Heart right ventricle (tissue), 16 donors: ENCODE measurements around the gene IP6K3. TPM values are rescaled to one million over a fixed set of nuclear protein-coding genes. Genes with fewer than 3 reads are reported as not detected.

ENCODE experiments used
- ATAC-seq, 8 donors: fragments of 200-7000 bp; cut with Tn5 transposase; one replicate each; pipeline ENCODE4 v1.9.1; 2020; ENCODE audit warnings: mild to moderate bottlenecking in 8 of 8, moderate library complexity in 8 of 8, moderate number of reproducible peaks in 1 of 8
- DNase-seq, 2 donors: peaks; one replicate each; pipeline ENCODE4 v3.0.0-alpha.2; 2020
- H3K27ac ChIP-seq, 10 donors: fragments of 200-600 bp; sonication (generic) in 2 of 10; one replicate each; pipeline versions ENCODE4 v1.5.0 to v1.8.0; 2020 to 2022; ENCODE audit warnings: mild to moderate bottlenecking in 3 of 10
- H3K27me3 ChIP-seq, 7 donors: fragments of 200-600 bp; one replicate each; pipeline ENCODE4 v1.8.0; 2021 to 2022; ENCODE audit warnings: mild to moderate bottlenecking in 2 of 7
- H3K36me3 ChIP-seq, 9 donors: fragments of 200-600 bp; sonication (generic) in 1 of 9; one replicate each; pipeline versions ENCODE4 v1.5.0 to v1.8.0; 2020 to 2022; ENCODE audit warnings: mild to moderate bottlenecking in 2 of 9
- H3K4me1 ChIP-seq, 9 donors: fragments of 200-600 bp; sonication (generic) in 1 of 9; one replicate each; pipeline versions ENCODE4 v1.5.0 to v1.8.0; 2020 to 2022; ENCODE audit warnings: mild to moderate bottlenecking in 4 of 9
- H3K4me3 ChIP-seq, 10 donors: fragments of 200-600 bp; sonication (generic) in 2 of 10; one replicate each; pipeline versions ENCODE4 v1.5.0 to v1.8.0; 2020 to 2022; ENCODE audit warnings: mild to moderate bottlenecking in 7 of 10, moderate library complexity in 2 of 10
- H3K9me3 ChIP-seq, 11 donors: fragments of 200-600 bp in 10 of 11; sonication (generic) in 2 of 11; one replicate each; pipeline versions ENCODE4 v1.5.0 to v1.8.0; 2013 to 2022; ENCODE audit warnings: mild to moderate bottlenecking in 2 of 11, control low read depth in 1 of 11, moderate library complexity in 1 of 11
- CTCF ChIP-seq, 9 donors: fragments of 200-600 bp; sonication (generic) in 2 of 9; IDR thresholded peaks; one replicate each; pipeline versions ENCODE4 v1.5.0 to v1.8.0; 2021 to 2022; ENCODE audit warnings: antibody characterized with exemption in 9 of 9, mild to moderate bottlenecking in 5 of 9, moderate library complexity in 1 of 9
- WGBS, 2 donors: extraction: QIAGEN DNeasy Blood & Tissue Kit; methylation state at CpG; one replicate each; pipeline ENCODE4 v1.1.7; 2013; ENCODE audit warnings: inconsistent platforms in 1 of 2; 5-methylcytosine and 5-hydroxymethylcytosine counted together
- intact Hi-C, 10 donors: fragments of 100-400 bp; cut with DNase I; formaldehyde crosslinking; loops; one replicate each; pipeline versions ENCODE4 v1.11.1 to v1.14.2; 2022
- polyA plus RNA-seq, 2 donors: library from polyadenylated mRNA; stranded (reverse); fragments of 200-250 nt; gene quantifications; one replicate each; pipeline ENCODE4 v1.2.3, GENCODE V29; 2013
- total RNA-seq, 10 donors: library from RNA; stranded (reverse); fragmentation: NEBNext Ultra II Directional in 3 of 10; extraction: Animal tissue kit (Norgen Biotek cat#: 25700) in 3 of 10; gene quantifications; one replicate each; pipeline versions ENCODE4 v1.2.1 to v1.2.4, GENCODE V29; 2021 to 2023
- donor health status: Arrhythmogenic right ventricular cardiomyopathy.
- donor health status: ischemic (EF 13 %, LVEDD 7.1; RV severe dilation, severe dysfunction).
- donor health status: healthy with polysubstance abuse.
- donor health status: DM: no; HTN: yes; CAD: no.
- donor health status: DM: no; HTN: no; CAD: no.
- donor health status: ischemic (EF 25% LVEDD 6.9; RV normal size, moderate dysfunction).
- donor health status: ischemic (EF 25% LVEDD 5.7; RV mildly dilated, moderate dysfunction).
- donor health status: healthy.
- donor health status: DM: yes; HTN: yes; CAD: no.
- donor health status: Ischemic cardiomyopathy.
- donor health status: ischemic (EF 35%, LVEDD 5.7; RV mildly dilated, moderate dysfunction).
- donor health status: nonischemic (EF 11% LVEDD 7.7; RV severe dilation, severe dysfunction).
- donor health status: DM: yes; HTN: yes; CAD: no.
- donor health status: PGD.
- donor health status: ischemic (EF 29% LVEDD 5.4; RV normal size, mild dysfunction).
- donor health status: nonischemic (EF 23%, LVEDD 6.1; RV moderate dilation, normal function).

IP6K3 gene
- total and polyA plus RNA-seq, 12 donors: 15.9 to 55.7 (median 27.5) TPM

- Histone ChIP-seq H3K4me3 (no peak overlapping the region), H3K36me3 (peaks cover 5 to 39% (median 27%) of the 10 kb centered on the region in 9 donors), H3K27me3 (peaks cover 0 to 3% (median 0%) of the 10 kb centered on the region in 7 donors), H3K27ac (peak overlapping the region in 5 of 10 donors; percentile 8 to 69 (median 30)), H3K9me3 (peaks cover 0 to 5% (median 0%) of the 10 kb centered on the region in 11 donors), H3K4me1 (peaks cover 11 to 42% (median 26%) of the 10 kb centered on the region in 9 donors)
- ATAC-seq: peak in 3 of 8 donors; percentile 2 to 20 (median 2)
- TF ChIP-seq CTCF (IDR thresholded peaks at IDR 0.05): no peak
- no peak for DNase-seq
- WGBS, 2 donors: 32 to 38% methylated on average over 3 of the region's 3 CpGs
- intact Hi-C loops: loop anchor here in 9 of 10 donors (2.0 to 5.0 kb wide), 5 partner anchors 256 to 384 kb away; no protein-coding TSS in a partner anchor
Observed at GRCh38 chr6:33770833-33771145, 24.1 kb upstream of the IP6K3 start.

- Histone ChIP-seq H3K9me3 (peaks cover 0 to 5% (median 0%) of the 10 kb centered on the region in 11 donors), H3K4me1 (peaks cover 11 to 42% (median 26%) of the 10 kb centered on the region in 9 donors), H3K27me3 (peaks cover 0 to 3% (median 0%) of the 10 kb centered on the region in 7 donors), H3K4me3 (no peak overlapping the region), H3K27ac (no peak overlapping the region), H3K36me3 (peaks cover under 1 to 34% (median 22%) of the 10 kb centered on the region in 9 donors)
- intact Hi-C loops: loop anchor here in 9 of 10 donors (2.0 to 5.0 kb wide), 5 partner anchors 257 to 385 kb away; no protein-coding TSS in a partner anchor
- DNase-seq: no peak
- 38 to 57% methylated on average over 14 of the region's 14 CpGs for WGBS, 2 donors
- ATAC-seq: peak in 1 of 8 donors; percentile 5
- no peak for TF ChIP-seq CTCF (IDR thresholded peaks at IDR 0.05)
Observed at GRCh38 chr6:33770124-33770832, 23.6 kb upstream of the IP6K3 start.

- 74 to 77% methylated on average over 10 of the region's 10 CpGs for WGBS, 2 donors
Observed at GRCh38 chr6:33769248-33769821, 22.6 kb upstream of the IP6K3 start.

More at GRCh38 chr6:33769248-33769821, 22.6 kb upstream of the IP6K3 start:
- Histone ChIP-seq H3K9me3 (peaks cover 0 to 5% (median 0%) of the 10 kb centered on the region in 11 donors), H3K27me3 (peaks cover 0 to 3% (median 0%) of the 10 kb centered on the region in 7 donors), H3K27ac (no peak overlapping the region), H3K4me3 (no peak overlapping the region), H3K36me3 (peaks cover 0 to 25% (median 12%) of the 10 kb centered on the region in 9 donors), H3K4me1 (peaks cover 11 to 42% (median 26%) of the 10 kb centered on the region in 9 donors)
- DNase-seq: no peak
- no peak for ATAC-seq
- TF ChIP-seq CTCF (IDR thresholded peaks at IDR 0.05): no peak
- intact Hi-C loops: loop anchor here in 4 of 10 donors (2.0 to 10.0 kb wide), 5 partner anchors 185 to 388 kb away; partner anchors contain the start of gene BAK1 (in 2 of the 4)
